ENCODE results near the gene AATK.

Gene AATK, protein sequence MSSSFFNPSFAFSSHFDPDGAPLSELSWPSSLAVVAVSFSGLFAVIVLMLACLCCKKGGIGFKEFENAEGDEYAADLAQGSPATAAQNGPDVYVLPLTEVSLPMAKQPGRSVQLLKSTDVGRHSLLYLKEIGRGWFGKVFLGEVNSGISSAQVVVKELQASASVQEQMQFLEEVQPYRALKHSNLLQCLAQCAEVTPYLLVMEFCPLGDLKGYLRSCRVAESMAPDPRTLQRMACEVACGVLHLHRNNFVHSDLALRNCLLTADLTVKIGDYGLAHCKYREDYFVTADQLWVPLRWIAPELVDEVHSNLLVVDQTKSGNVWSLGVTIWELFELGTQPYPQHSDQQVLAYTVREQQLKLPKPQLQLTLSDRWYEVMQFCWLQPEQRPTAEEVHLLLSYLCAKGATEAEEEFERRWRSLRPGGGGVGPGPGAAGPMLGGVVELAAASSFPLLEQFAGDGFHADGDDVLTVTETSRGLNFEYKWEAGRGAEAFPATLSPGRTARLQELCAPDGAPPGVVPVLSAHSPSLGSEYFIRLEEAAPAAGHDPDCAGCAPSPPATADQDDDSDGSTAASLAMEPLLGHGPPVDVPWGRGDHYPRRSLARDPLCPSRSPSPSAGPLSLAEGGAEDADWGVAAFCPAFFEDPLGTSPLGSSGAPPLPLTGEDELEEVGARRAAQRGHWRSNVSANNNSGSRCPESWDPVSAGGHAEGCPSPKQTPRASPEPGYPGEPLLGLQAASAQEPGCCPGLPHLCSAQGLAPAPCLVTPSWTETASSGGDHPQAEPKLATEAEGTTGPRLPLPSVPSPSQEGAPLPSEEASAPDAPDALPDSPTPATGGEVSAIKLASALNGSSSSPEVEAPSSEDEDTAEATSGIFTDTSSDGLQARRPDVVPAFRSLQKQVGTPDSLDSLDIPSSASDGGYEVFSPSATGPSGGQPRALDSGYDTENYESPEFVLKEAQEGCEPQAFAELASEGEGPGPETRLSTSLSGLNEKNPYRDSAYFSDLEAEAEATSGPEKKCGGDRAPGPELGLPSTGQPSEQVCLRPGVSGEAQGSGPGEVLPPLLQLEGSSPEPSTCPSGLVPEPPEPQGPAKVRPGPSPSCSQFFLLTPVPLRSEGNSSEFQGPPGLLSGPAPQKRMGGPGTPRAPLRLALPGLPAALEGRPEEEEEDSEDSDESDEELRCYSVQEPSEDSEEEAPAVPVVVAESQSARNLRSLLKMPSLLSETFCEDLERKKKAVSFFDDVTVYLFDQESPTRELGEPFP (N-terminal part only)

DNA sequence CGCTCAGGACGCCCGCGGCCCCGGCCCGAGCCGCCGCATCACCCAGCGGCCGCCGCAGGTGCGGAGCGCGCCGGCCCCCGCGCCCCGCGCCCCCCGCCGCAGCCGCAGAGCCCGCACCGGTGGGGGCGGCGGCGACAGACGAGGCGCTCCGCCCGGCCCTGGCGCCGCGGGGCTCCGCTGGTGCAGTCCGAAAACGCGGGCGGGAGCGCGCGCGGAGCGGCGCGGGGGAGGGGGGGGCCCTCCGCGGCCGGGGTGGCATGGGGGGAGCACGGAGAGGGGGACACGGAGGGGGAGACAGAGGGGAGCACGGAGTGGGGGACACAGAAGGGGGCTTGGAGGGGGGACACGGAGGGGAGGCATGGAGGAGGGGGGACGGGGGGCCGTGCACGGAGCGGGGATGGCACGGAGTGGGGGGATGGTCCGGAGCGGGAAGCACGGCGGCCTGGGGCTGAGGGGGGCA is at the start of gene AATK:
TSS of gene AATK (minus strand) at position 189 of the 460 bp plus-strand sequence. CDS start 229 bp downstream, outside the sequence.
- H3K4me1 ChIP-seq (ENCODE audit: control insufficient read depth, insufficient read depth, low read length), result no peaks in the 10 kb centered on the region
- no peaks in the 10 kb centered on the region for H3K27me3 ChIP-seq (ENCODE audit: control insufficient read depth, insufficient read depth, low read length)
- H3K9me3 ChIP-seq (ENCODE audit: control insufficient read depth, insufficient read depth, low read length), result no peaks in the 10 kb centered on the region
- no peak within 1 kb of the TSS for H3K9ac ChIP-seq (ENCODE audit: low read depth, low read length)
- H3K4me3 ChIP-seq (ENCODE audit: low read depth, low read length), result peak within 1 kb of the TSS; percentile 37
- no peaks in the 10 kb centered on the region for H3K36me3 ChIP-seq (ENCODE audit: control insufficient read depth, insufficient read depth, low read length)

DNA sequence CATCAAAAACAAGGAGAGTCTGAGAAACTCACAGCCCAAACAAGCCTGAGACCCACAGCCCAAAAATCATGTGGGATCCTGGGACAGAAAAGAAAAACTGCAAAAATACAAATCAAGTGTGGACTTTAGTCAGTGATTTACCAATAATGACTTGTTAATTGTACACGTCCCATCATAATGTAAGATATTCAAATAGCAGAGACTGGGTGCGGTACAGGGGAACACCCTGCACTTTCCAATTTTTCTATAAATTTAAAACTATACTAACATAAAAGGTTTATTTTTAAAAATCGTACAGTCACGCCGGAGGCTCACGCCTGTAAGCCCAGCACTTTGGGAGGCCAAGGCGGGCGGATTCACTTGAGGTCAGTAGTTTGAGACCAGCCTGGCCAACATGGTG is 48.0 kb upstream of the AATK start:
- H3K27me3 ChIP-seq (ENCODE audit: control insufficient read depth, insufficient read depth, low read length), result no peaks in the 10 kb centered on the region
- peaks cover 3% of the 10 kb centered on the region for H3K36me3 ChIP-seq (ENCODE audit: control insufficient read depth, insufficient read depth, low read length)
- H3K9me3 ChIP-seq (ENCODE audit: control insufficient read depth, insufficient read depth, low read length), result no peaks in the 10 kb centered on the region
- no peaks in the 10 kb centered on the region for H3K4me1 ChIP-seq (ENCODE audit: control insufficient read depth, insufficient read depth, low read length)
- no peak overlapping the region for H3K9ac ChIP-seq (ENCODE audit: low read depth, low read length)
- H3K4me3 ChIP-seq (ENCODE audit: low read depth, low read length), result no peak overlapping the region

DNA sequence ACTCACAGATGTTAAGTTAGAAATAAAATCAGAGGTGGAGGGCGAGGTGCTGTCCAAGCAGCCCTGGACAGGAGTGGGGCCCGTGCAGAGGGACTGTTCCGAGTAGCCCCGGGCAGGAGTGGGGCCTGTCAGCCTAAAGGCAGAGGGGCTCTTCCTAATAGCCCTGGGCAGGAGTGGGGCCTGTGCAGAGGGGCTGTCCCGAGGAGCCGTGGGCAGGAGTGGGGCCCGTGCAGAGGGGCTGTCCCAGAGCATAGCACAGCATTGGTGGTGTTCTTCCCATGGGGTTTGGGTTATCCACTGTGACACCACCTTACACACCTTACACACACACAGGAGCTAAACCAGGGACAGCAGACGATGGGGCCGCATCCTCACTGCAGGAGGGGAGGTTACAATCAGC is 46.3 kb upstream of the AATK start:
- H3K4me3 ChIP-seq (ENCODE audit: low read depth, low read length), result no peak overlapping the region
- H3K36me3 ChIP-seq (ENCODE audit: control insufficient read depth, insufficient read depth, low read length), result peaks cover 13% of the 10 kb centered on the region
- H3K4me1 ChIP-seq (ENCODE audit: control insufficient read depth, insufficient read depth, low read length), result no peaks in the 10 kb centered on the region
- no peak overlapping the region for H3K9ac ChIP-seq (ENCODE audit: low read depth, low read length)
- no peaks in the 10 kb centered on the region for H3K9me3 ChIP-seq (ENCODE audit: control insufficient read depth, insufficient read depth, low read length)
- no peaks in the 10 kb centered on the region for H3K27me3 ChIP-seq (ENCODE audit: control insufficient read depth, insufficient read depth, low read length)

DNA sequence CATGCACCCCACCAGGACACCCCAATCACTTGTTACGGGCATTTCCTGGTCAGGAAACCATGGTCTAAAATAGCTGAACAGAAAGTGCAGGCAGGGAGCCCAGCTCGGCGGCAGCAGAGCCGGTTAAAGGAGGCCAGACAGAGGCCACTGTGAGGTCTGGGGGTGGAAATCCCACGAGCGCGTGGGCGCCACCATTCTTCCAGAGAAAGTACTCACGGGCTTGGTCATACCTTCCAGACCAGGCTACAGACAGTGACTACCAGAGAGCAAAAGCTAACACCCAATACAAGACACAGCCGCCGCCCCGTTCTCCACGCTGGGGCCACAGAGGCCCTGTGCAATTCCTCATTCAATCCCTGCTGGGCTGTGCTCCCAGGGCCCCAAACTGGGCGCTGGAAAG is 44.8 kb upstream of the AATK start:
- no peak overlapping the region for H3K4me3 ChIP-seq (ENCODE audit: low read depth, low read length)
- no peaks in the 10 kb centered on the region for H3K9me3 ChIP-seq (ENCODE audit: control insufficient read depth, insufficient read depth, low read length)
- no peaks in the 10 kb centered on the region for H3K4me1 ChIP-seq (ENCODE audit: control insufficient read depth, insufficient read depth, low read length)
- peaks cover 17% of the 10 kb centered on the region for H3K36me3 ChIP-seq (ENCODE audit: control insufficient read depth, insufficient read depth, low read length)
- H3K9ac ChIP-seq (ENCODE audit: low read depth, low read length), result no peak overlapping the region
- H3K27me3 ChIP-seq (ENCODE audit: control insufficient read depth, insufficient read depth, low read length), result no peaks in the 10 kb centered on the region

DNA sequence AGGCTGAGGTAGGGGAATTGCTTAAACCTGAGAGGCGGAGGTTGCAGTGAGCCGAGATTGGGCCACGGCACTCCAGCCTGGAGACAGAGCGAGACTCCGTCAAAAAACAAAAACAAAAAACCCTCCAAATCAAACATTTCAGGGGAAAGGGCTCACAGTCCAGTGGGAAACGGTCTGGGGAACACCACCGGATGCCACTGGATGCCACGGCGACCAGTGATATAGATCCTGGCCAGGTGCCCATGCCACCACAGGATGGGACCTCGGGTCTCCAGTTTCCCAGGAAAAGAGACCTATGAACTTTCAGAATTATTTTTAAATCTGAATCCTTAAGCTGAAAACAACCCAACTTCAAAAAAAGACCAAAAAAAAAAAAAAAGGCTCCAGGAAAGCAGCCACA is 44.4 kb upstream of the AATK start:
- Histone ChIP-seq H3K4me3 (ENCODE audit: low read depth, low read length) (no peak overlapping the region), H3K9me3 (ENCODE audit: control insufficient read depth, insufficient read depth, low read length) (no peaks in the 10 kb centered on the region), H3K27me3 (ENCODE audit: control insufficient read depth, insufficient read depth, low read length) (no peaks in the 10 kb centered on the region), H3K9ac (ENCODE audit: low read depth, low read length) (no peak overlapping the region), H3K4me1 (ENCODE audit: control insufficient read depth, insufficient read depth, low read length) (no peaks in the 10 kb centered on the region), H3K36me3 (ENCODE audit: control insufficient read depth, insufficient read depth, low read length) (peaks cover 17% of the 10 kb centered on the region)

DNA sequence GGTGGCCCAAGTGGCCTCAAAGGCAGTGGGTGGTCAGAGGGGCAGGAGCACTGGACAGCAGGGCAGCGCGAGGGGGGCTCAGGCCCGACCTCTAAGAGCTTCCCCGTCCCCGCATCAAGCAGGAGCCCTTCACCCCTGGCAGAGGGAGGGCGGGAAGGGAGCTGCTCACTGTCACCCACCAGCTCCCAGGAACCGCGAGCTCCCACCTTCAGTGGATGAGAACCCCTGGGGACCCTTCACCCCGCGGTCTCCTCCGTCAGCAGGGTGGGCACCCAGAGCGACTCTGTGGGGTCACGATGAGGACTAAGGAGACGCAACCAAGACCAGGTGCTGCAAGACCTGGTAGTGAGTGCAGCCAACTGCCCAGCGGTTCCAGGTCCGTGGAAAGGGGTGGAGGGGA is 43.1 kb upstream of the AATK start:
- H3K27me3 ChIP-seq (ENCODE audit: control insufficient read depth, insufficient read depth, low read length), result no peaks in the 10 kb centered on the region
- H3K36me3 ChIP-seq (ENCODE audit: control insufficient read depth, insufficient read depth, low read length), result peaks cover 24% of the 10 kb centered on the region
- H3K9me3 ChIP-seq (ENCODE audit: control insufficient read depth, insufficient read depth, low read length), result no peaks in the 10 kb centered on the region
- H3K4me1 ChIP-seq (ENCODE audit: control insufficient read depth, insufficient read depth, low read length), result no peaks in the 10 kb centered on the region
- H3K4me3 ChIP-seq (ENCODE audit: low read depth, low read length), result no peak overlapping the region
- H3K9ac ChIP-seq (ENCODE audit: low read depth, low read length), result no peak overlapping the region

DNA sequence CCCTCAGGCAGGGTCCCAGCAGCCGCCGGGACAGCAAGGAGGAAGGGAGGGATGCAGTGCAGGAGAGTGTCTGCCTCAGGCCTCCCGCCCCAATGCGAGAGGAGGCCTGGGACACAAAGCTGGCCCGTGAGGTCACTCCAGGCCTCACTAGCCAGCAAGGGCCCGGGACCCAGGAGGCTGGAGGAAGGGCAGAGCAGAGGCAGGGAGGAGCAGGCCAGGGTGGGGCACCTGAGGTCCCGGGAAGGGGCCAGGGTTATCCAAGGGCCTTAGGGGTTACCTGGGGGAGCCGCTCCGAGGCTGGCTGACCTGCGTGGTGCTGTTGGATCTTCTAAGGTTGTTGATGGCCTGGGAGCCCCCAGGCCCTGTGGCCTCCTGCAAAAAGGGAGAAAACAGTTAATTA is 42.6 kb upstream of the AATK start:
- H3K9ac ChIP-seq (ENCODE audit: low read depth, low read length), result no peak overlapping the region
- H3K4me1 ChIP-seq (ENCODE audit: control insufficient read depth, insufficient read depth, low read length), result no peaks in the 10 kb centered on the region
- H3K4me3 ChIP-seq (ENCODE audit: low read depth, low read length), result no peak overlapping the region
- H3K27me3 ChIP-seq (ENCODE audit: control insufficient read depth, insufficient read depth, low read length), result no peaks in the 10 kb centered on the region
- H3K36me3 ChIP-seq (ENCODE audit: control insufficient read depth, insufficient read depth, low read length), result peaks cover 28% of the 10 kb centered on the region
- H3K9me3 ChIP-seq (ENCODE audit: control insufficient read depth, insufficient read depth, low read length), result no peaks in the 10 kb centered on the region

DNA sequence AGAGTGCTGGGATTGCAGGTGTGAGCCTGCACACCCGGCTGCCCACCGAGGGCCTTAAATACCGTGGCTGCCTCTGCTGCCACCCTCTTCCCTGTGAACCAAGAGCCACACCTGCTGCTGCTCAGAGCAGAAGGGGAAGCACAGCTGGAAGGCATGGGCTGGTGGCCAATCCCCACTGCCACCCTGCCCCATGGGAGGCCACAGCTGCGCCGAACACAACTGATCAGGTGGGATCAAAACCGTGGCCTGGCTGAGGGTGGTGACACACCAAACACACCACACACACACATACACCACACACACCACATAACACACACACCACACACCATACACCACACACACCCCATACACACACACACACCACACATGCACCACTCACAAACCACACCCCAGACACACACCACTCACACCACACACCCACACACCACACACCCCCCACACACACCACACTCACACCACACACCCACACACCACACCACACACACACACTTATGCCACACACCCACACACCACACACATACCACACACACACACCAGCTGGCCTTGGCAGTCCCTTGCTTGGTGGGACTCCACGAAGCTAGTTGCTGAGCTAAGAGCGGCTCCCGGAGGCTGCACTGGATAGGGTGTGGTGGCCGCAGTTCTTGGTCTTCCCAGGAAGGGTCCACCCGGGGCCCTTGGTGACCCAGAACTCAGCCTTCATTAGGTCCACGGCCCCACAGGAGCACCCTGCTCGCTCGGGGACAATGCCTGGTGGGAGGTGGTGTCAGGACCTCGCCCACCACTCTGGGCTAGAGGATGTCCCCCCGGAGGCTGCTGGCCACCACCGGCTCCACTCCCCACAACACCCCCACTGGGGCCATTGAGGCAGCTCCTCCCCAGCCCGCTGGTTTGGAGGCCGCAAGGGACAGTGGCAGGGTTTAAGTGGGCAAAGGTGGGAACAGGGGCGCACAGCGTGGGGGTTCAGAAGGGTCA is 41.9 kb upstream of the AATK start:
- Histone ChIP-seq H3K36me3 (ENCODE audit: control insufficient read depth, insufficient read depth, low read length) (peaks cover 35% of the 10 kb centered on the region), H3K9me3 (ENCODE audit: control insufficient read depth, insufficient read depth, low read length) (no peaks in the 10 kb centered on the region), H3K27me3 (ENCODE audit: control insufficient read depth, insufficient read depth, low read length) (no peaks in the 10 kb centered on the region), H3K4me1 (ENCODE audit: control insufficient read depth, insufficient read depth, low read length) (no peaks in the 10 kb centered on the region), H3K9ac (ENCODE audit: low read depth, low read length) (no peak overlapping the region), H3K4me3 (ENCODE audit: low read depth, low read length) (no peak overlapping the region)

DNA sequence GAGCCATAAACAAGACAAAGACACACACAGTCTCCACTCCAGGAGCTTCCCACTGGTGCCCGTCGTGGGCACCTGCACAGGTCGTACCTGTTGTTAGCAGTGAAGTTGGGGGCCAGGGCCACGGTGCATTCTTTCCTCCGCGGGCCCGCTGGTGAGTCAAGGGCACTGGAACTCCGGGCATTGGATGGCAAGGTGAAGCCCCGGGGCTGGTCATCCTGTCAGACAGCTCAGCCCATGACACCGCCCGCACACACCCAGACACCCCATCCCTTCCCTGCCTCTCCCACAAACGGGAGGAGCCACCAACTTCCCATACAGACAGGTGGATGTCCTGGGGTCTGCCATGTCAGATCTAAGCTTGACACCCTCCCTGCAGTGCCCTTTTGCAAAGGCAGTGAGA is 40.6 kb upstream of the AATK start:
- Histone ChIP-seq H3K36me3 (ENCODE audit: control insufficient read depth, insufficient read depth, low read length) (peaks cover 35% of the 10 kb centered on the region), H3K9me3 (ENCODE audit: control insufficient read depth, insufficient read depth, low read length) (no peaks in the 10 kb centered on the region), H3K4me3 (ENCODE audit: low read depth, low read length) (no peak overlapping the region), H3K27me3 (ENCODE audit: control insufficient read depth, insufficient read depth, low read length) (no peaks in the 10 kb centered on the region), H3K4me1 (ENCODE audit: control insufficient read depth, insufficient read depth, low read length) (no peaks in the 10 kb centered on the region), H3K9ac (ENCODE audit: low read depth, low read length) (no peak overlapping the region)

DNA sequence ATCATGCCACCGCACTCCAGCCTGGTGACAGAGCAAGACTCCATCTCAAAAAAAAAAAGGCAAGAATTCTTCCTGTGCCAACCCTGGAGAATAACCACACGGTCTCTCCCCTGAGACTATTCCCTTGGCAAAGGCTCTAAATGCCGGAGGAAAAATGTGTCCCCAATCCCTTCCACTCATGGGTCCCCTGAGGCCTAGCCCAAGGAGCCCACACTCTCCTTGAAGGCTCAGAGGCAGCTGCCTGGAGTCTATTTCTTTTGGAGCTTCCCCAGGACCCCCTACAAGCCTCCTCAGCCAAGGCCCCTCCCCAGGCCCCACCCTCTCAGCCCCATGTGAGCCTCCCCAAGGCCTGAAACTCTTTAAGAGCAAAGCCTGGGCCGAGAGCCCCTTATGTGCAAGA is 40.1 kb upstream of the AATK start:
- no peak overlapping the region for H3K4me3 ChIP-seq (ENCODE audit: low read depth, low read length)
- H3K9ac ChIP-seq (ENCODE audit: low read depth, low read length), result no peak overlapping the region
- H3K9me3 ChIP-seq (ENCODE audit: control insufficient read depth, insufficient read depth, low read length), result no peaks in the 10 kb centered on the region
- H3K36me3 ChIP-seq (ENCODE audit: control insufficient read depth, insufficient read depth, low read length), result peaks cover 36% of the 10 kb centered on the region
- no peaks in the 10 kb centered on the region for H3K4me1 ChIP-seq (ENCODE audit: control insufficient read depth, insufficient read depth, low read length)
- no peaks in the 10 kb centered on the region for H3K27me3 ChIP-seq (ENCODE audit: control insufficient read depth, insufficient read depth, low read length)

All from iPS-15b (cell line).